WTC11 (cell line): Measurements from ENCODE around the gene ACBD4. TPM values are rescaled to one million over a fixed set of nuclear protein-coding genes. Genes with fewer than 3 reads are reported as not detected.

ENCODE experiments used
- ATAC-seq: fragments of 200-7000 bp; cut with Tn5 transposase; 2 replicates; pipeline ENCODE4 v1.10.0; 2021; ENCODE audit warnings: mild to moderate bottlenecking, moderate library complexity
- CTCF ChIA-PET: fragments of 300-600 bp; sonication (Branson Sonifier 250); formaldehyde crosslinking; loops from one replicate; lab custom pipeline; 2021; ENCODE audit warnings: antibody characterized with exemption; lab: Charles Lee
- POLR2A ChIA-PET: fragments of 350-600 bp; sonication (Branson Sonifier 250); formaldehyde crosslinking; loops from one replicate; lab custom pipeline; 2021; ENCODE audit warnings: antibody characterized with exemption; lab: Charles Lee
- DNase-seq: peaks from one replicate; pipeline ENCODE4 v3.0.0; 2021; ENCODE audit warnings: low spot score
- H3K27ac Mint-ChIP-seq: 2 replicates; pipeline ENCODE4 v1.8.0; 2021; ENCODE audit warnings: mixed read lengths
- H3K27me3 Mint-ChIP-seq: 2 replicates; pipeline ENCODE4 v1.8.0; 2021; ENCODE audit warnings: low read depth, mild to moderate bottlenecking, moderate library complexity, mixed read lengths
- H3K36me3 Mint-ChIP-seq: 2 replicates; pipeline ENCODE4 v1.8.0; 2021; ENCODE audit warnings: mixed read lengths
- H3K4me1 Mint-ChIP-seq: 2 replicates; pipeline ENCODE4 v1.8.0; 2022; ENCODE audit warnings: mixed read lengths
- H3K4me3 Mint-ChIP-seq: 2 replicates; pipeline ENCODE4 v1.8.0; 2021; ENCODE audit warnings: mild to moderate bottlenecking, moderate library complexity, mixed read lengths
- H3K9me3 Mint-ChIP-seq: 2 replicates; pipeline ENCODE4 v1.8.0; 2021; ENCODE audit warnings: mixed read lengths
- AR ChIP-seq: fragments of 250-450 bp; sonication (Bioruptor Pico); IDR thresholded peaks from 2 replicates; pipeline ENCODE4 v1.9.0; 2021; ENCODE audit warnings: mild to moderate bottlenecking
- ERG ChIP-seq: fragments of 250-450 bp; sonication (Bioruptor Pico); IDR thresholded peaks from 2 replicates; pipeline ENCODE4 v1.8.0; 2021; ENCODE audit warnings: mild to moderate bottlenecking
- GTF2I ChIP-seq: fragments of 250-450 bp; sonication (Bioruptor Pico); conservative IDR thresholded peaks from 2 replicates; pipeline ENCODE4 v1.4.0; 2021; ENCODE audit warnings: mild to moderate bottlenecking
- IRF1 ChIP-seq: sonication (generic); formaldehyde crosslinking; IDR thresholded peaks from 2 replicates; pipeline ENCODE4 v1.8.0; 2023; ENCODE audit warnings: missing genetic modification reagents
- JAZF1 ChIP-seq: fragments of 250-450 bp; sonication (Bioruptor Pico); IDR thresholded peaks from 2 replicates; pipeline ENCODE4 v1.9.0; 2021; ENCODE audit warnings: moderate library complexity, mild to moderate bottlenecking, inconsistent platforms
- KAT7 ChIP-seq: sonication (generic); formaldehyde crosslinking; IDR thresholded peaks from 2 replicates; pipeline ENCODE4 v1.8.1; 2023; ENCODE audit warnings: missing genetic modification reagents, mild to moderate bottlenecking, borderline replicate concordance
- NFYB ChIP-seq: sonication (generic); formaldehyde crosslinking; conservative IDR thresholded peaks from 2 replicates; pipeline ENCODE4 v1.8.0; 2022; ENCODE audit warnings: low read depth, missing genetic modification reagents
- PRDM15 ChIP-seq: sonication (generic); formaldehyde crosslinking; IDR thresholded peaks from 2 replicates; pipeline ENCODE4 v1.8.0; 2022; ENCODE audit warnings: missing genetic modification reagents
- RORB ChIP-seq: fragments of 250-450 bp; sonication (Bioruptor Pico); IDR thresholded peaks from 2 replicates; pipeline ENCODE4 v1.9.0; 2021; ENCODE audit warnings: mild to moderate bottlenecking
- SMAD3 ChIP-seq: sonication (generic); formaldehyde crosslinking; IDR thresholded peaks from 2 replicates; pipeline ENCODE4 v1.8.0; 2022; ENCODE audit warnings: missing genetic modification reagents, mild to moderate bottlenecking, borderline replicate concordance
- SOX15 ChIP-seq: fragments of 250-450 bp; sonication (Bioruptor Pico); IDR thresholded peaks from 2 replicates; pipeline ENCODE4 v1.9.0; 2021; ENCODE audit warnings: mild to moderate bottlenecking
- SP1 ChIP-seq: sonication (generic); formaldehyde crosslinking; conservative IDR thresholded peaks from 2 replicates; pipeline ENCODE4 v1.8.1; 2022; ENCODE audit warnings: missing genetic modification reagents
- TCF7 ChIP-seq: sonication (generic); formaldehyde crosslinking; IDR thresholded peaks from 2 replicates; pipeline ENCODE4 v1.8.0; 2022; ENCODE audit warnings: mild to moderate bottlenecking, low read depth, missing genetic modification reagents, moderate library complexity
- ZNF219 ChIP-seq: sonication (generic); formaldehyde crosslinking; IDR thresholded peaks from 2 replicates; pipeline ENCODE4 v1.8.0; 2023; ENCODE audit warnings: missing genetic modification reagents, mild to moderate bottlenecking, borderline replicate concordance
- ZNF232 ChIP-seq: sonication (generic); formaldehyde crosslinking; IDR thresholded peaks from 2 replicates; pipeline ENCODE4 v1.8.0; 2022; ENCODE audit warnings: mild to moderate bottlenecking, missing genetic modification reagents
- ZNF416 ChIP-seq: fragments of 250-450 bp; sonication (Bioruptor Pico); IDR thresholded peaks from 2 replicates; pipeline ENCODE4 v1.9.0; 2021; ENCODE audit warnings: mild to moderate bottlenecking, inconsistent platforms
- ZNF512 ChIP-seq: sonication (generic); formaldehyde crosslinking; IDR thresholded peaks from 2 replicates; pipeline ENCODE4 v1.8.1; 2022; ENCODE audit warnings: missing genetic modification reagents, borderline replicate concordance
- ZNF671 ChIP-seq: fragments of 250-450 bp; sonication (Bioruptor Pico); IDR thresholded peaks from 2 replicates; pipeline ENCODE4 v1.8.0; 2021; ENCODE audit warnings: mild to moderate bottlenecking
- total RNA-seq: library from RNA; stranded (reverse); gene quantifications from 3 replicates; pipeline ENCODE4 v1.2.3, GENCODE V29; 2021

ACBD4 gene
- total RNA-seq, 1 experiment from 2014 or later = 12.7 TPM

- TF ChIP-seq PRDM15 (no peak), RORB (CRISPR knock-in tag) (no peak), ZNF219 (CRISPR knock-in tag) (no peak), KAT7 (CRISPR knock-in tag) (no peak), SMAD3 (CRISPR knock-in tag) (no peak), TCF7 (no peak), ZNF671 (CRISPR knock-in tag) (no peak), GTF2I (CRISPR knock-in tag) (no peak), SP1 (no peak), ZNF232 (CRISPR knock-in tag) (no peak), SOX15 (no peak), NFYB (no peak), AR (CRISPR knock-in tag) (no peak), JAZF1 (CRISPR knock-in tag) (no peak)
- TF ChIP-seq, all 79 proteins: peak for 0
These were observed 48.5 kb upstream of the ACBD4 start (continued) for GRCh38 chr17:45086865-45087503.

GRCh38 chr17:45087504-45087975 lies 47.9 kb upstream of the ACBD4 start:
- TF ChIP-seq ERG (CRISPR knock-in tag) (no peak), ZNF416 (CRISPR knock-in tag) (no peak), ZNF512 (CRISPR knock-in tag) (no peak), IRF1 (CRISPR knock-in tag) (no peak)
- Mint-ChIP-seq H3K9me3 (no peaks in the 10 kb centered on the region), H3K4me1 (peaks cover 7% of the 10 kb centered on the region), H3K36me3 (peaks cover 65% of the 10 kb centered on the region), H3K27me3 (no peaks in the 10 kb centered on the region), H3K27ac (no peak overlapping the region), H3K4me3 (no peak overlapping the region)
- DNase-seq = no peak
- ChIA-PET POLR2A (no interaction called here), CTCF (interaction anchor here (0.6 to 4.0 kb wide), 4 partner anchors 12 to 176 kb away, joined by 3 to 28 read pairs (median 4); partner anchors contain the start of gene ACBD4)
- ATAC-seq = no peak
